Frontal cortex (tissue), 4 donors: ENCODE measurements around the gene PSMA5. TPM values are rescaled to one million over a fixed set of nuclear protein-coding genes. Genes with fewer than 3 reads are reported as not detected.

Source experiments
- DNase-seq, 2 donors: peaks; one replicate each; pipeline ENCODE4 v3.0.0; 2012; ENCODE audit warnings: low spot score in 2 of 2
- FAIRE-seq: peaks from 2 replicates; lab custom pipeline; 2012; peaks lifted over from hg19 to GRCh38; lab: Jason Lieb, UNC
- total RNA-seq: library from RNA; depleted of rRNA; stranded (reverse); fragments of >200 nt; gene quantifications from one replicate; pipeline ENCODE4 v1.2.3, GENCODE V29; 2014
- donor health status: control.
- donor health status: control.
- donor health status: control.

Gene PSMA5
- total RNA-seq, 1 donor from 2014 or later = 35.1 TPM

DNA sequence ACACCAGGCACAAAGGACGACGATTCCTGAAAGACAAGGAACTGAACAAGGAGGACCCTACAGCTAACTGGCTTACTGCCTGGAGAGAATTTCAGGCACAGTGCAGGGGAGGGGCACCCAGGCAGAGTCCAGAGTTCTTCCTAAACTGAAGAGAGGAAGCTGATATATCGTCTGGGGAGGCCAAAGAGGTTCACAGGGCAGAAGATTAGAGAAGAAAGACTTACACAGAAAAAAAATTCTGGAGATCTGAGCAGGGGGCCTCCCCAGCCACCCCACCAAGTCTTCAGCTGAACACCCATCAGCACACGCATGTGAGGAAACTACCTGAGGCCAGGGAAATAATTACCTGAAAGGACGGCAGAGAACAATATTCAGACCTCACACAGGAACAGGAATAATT is 53.1 kb downstream of the PSMA5 start:
- FAIRE-seq (no peak), DNase-seq (no peak)

DNA sequence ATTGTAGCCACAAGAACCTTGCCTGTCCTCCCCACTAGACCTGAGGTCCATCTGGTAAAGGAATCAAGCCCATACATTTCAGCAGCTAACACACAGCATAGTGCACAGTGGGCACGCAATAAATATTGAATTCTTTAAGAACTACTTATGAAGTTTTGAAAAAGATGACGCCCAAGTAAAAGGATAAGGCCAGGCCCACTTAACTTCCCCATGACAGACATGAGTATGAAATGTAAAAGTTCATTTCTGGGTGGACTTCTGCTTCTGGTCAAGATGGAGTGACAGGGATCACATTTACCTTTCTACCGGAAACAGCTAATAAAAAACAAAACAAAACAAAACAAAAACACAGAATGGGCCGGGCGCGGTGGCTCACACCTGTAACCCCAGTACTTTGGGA is 54.0 kb downstream of the PSMA5 start:
- no peak for DNase-seq
- FAIRE-seq = no peak

DNA sequence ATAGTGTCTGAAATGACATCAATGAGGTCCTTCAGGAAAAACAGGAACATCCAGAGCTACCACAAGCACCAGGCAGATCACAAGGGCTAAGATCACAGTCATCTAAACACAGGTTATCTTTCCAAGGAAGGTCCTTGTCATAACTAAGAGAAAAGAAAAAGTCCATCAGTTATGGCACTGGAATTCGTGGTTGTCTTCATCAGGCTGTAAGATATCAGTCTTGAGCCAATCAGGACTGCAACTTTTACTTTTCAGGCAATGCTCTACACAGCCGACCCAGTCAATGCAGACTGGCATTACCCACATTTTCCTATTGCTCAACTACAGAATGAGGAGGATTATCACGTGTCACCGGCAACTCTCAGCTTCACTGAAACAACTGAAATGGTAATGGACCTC is 54.9 kb downstream of the PSMA5 start:
- peak in 1 of 2 donors; percentile 44 for DNase-seq
- FAIRE-seq = no peak

DNA sequence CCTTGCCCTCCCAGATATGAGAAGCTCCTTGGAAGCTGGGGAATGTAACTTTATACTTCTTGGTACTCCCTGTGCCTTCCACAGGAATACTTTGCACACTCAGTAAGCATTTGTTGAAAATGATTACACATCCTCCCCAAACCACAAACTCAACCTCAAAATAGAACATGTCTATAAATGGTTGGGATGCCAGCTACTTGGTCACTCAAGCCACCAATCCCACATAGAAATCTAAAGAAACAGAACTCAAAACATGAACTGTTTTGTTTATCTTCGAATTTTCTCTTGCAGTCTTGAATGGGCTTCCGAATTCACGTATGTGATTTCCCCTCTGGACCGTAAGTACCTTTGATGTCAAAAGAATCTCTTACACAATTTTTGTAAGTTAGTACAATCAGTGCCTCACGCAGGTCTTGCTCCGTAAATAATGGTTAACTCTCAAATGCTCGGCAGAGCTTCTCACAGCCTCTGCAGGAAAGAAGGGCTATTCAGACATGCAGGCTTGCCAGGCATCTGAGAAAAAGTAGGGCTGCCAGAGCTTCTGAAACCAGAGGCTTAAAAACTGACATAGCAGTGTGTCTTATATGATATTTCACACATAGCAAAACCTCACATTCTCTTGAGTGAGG is 55.4 kb downstream of the PSMA5 start:
- no peak for FAIRE-seq
- peak in 1 of 2 donors; percentile 32 for DNase-seq

DNA sequence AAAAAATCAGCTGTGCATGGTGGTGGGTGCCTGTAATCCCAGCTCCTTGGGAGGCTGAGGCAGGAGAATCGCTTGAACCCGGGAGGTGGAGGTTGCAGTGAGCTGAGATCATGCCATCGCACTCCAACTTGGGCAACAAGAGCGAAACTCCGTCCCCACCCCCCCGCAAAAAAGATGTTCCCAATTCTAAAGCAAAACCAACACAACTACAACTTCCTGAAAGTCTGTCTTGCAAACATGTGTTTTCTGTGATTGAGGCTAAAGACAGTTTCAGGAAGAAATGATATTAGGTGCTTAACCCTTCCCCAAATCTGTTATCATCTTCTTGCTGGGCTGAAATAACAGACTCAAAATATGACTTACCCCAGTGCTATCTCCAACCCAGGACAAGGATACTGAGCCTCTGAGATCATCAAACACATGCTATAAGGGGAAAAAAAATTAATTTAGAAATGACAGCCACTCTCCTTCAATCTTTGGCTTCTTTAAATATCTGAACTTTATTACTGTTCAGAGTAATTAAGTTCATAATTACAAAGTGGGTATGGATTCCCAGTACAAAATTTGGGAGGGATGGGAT is 57.0 kb downstream of the PSMA5 start:
- FAIRE-seq (no peak), DNase-seq (no peak)

DNA sequence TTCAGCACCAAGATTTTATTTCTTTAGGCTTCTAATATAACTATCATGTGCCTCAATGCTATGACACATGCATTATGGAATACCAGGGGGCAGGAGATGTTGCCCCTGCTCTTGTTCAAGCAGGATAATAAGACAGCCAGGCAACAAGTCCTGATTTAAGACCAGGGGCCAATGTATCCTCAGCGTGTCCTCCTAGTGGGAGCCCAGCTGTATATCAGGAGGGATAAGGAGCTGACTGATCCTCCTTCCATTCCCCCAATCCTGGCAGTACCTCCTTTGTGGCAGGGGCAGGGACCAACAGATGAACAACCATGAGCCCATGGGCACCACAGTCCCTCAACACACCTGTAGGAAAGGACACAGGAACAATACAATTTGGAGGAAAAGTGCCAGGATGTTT is 57.8 kb downstream of the PSMA5 start:
- no peak for FAIRE-seq
- DNase-seq = no peak

DNA sequence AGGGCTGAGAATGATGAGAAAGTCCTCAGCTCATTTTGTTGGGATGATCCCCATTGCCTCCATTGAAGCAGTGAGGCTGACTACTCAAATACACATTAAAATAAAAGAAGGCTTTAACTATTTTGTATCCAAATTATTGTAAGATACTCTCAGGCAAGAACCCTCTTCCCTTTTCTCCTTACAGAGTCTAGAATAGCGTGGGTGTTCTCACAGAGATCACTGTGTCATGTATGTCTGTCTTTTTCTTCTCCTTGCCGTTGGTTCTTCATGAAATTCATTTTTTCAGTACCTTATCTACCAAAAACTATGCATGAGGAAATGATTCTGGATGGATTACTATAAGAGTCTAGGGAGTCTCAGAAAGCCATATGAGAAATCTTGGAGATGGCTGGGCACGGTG is 58.6 kb downstream of the PSMA5 start:
- FAIRE-seq = no peak

DNA sequence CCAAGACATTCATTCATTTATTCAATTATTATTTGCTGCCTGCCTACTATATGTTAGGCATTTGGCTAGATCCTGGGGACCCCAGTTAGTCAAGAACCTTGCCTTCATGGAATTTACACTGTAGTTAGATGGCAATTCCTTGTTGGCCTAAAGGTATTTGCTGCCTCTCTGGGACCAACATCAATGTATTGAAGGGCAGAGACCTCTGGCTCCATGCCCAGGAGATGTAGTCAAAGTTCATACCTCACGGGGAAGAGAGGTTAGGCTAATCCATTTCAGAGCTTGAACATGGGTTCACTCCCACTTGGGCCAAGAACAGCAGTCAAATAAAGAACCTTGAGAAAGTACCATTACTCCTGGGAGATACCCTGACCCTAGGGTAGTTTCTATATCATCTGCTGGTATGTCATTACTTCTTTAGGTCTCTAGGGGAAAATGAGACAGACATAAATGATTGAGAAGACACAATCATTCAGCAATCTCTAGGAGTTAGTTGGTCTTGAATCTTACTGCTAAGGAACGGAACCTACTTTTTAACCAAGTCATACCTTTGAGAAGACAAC is 60.5 kb downstream of the PSMA5 start:
- no peak for FAIRE-seq
- no peak for DNase-seq

More for the DNA sequence above, 58.6 kb downstream of the PSMA5 start:
- no peak for DNase-seq

DNA sequence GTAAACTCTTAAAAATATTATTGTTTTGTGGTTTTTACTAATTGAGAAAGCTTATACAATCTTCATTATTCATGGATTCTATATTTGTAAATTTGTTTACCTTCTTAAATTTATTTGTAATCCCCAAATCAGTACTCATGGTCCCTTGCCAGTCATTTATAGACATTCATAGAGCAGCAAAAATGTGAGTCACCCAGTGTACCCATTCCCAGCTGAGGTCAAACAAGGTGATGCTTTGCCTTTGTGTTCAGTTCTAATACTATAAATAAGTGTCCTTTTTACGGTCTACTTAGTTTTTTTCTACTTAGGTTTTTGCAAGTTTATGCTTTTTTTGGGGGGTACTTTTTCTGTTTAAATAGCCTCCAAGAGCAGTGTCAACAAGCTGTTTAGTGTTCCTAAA is 64.6 kb downstream of the PSMA5 start:
- no peak for FAIRE-seq
- no peak for DNase-seq

DNA sequence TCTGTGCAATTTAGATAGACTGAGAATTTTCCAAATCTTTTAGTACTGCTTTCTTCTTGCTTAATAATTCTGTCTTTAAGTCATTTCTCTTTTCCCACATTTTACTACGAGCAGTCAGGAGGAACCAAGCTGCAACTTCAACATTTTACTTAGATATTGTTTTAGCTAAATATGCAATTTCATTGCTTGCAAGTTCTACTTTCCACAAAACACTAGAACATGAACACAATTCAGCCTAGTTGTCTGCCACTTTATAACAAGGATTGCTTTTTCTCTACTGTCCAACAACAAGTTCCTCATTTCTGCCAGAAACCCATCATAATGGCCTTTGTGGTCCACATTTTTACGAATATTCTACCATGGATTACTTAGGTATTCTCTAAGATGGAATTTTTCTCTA is 65.2 kb downstream of the PSMA5 start:
- DNase-seq (no peak), FAIRE-seq (no peak)

DNA sequence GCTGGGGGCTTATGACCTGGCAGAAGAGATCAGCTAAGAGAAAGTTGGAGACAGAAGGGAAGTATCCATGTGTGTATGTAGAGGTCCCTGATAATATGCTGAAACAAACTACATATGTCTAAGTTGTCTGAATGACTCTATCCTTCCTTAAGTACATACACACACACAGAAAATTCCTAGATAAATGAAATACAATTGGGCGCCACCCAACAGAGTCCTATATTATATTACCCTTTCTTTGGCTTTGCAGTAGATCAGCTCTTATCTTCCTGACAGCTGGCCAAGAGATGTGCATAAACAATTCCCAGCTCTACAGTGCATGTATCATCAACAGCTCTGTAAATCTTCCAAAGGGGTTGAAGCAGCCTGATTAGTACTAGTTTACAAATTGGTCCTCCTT is 68.6 kb downstream of the PSMA5 start:
- no peak for DNase-seq
- no peak for FAIRE-seq

DNA sequence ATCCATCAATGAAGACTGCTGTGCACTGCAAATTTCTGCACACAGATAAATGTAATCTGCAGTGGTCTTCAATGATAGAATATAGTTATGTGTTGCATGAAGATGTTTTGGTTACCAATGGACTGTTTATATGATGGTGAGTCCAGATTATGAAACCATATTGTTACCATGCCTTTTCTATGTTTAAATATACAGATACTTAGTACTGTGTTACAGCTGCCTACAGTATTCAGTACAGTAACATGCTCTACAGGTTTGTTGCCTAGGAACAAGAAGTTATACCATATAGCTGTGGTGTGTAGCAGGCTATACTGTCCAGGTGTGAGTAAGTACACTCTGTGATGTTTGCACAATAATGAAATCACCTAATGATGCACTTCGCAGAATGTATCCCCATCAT is 69.3 kb downstream of the PSMA5 start:
- FAIRE-seq = no peak
- DNase-seq = no peak

DNA sequence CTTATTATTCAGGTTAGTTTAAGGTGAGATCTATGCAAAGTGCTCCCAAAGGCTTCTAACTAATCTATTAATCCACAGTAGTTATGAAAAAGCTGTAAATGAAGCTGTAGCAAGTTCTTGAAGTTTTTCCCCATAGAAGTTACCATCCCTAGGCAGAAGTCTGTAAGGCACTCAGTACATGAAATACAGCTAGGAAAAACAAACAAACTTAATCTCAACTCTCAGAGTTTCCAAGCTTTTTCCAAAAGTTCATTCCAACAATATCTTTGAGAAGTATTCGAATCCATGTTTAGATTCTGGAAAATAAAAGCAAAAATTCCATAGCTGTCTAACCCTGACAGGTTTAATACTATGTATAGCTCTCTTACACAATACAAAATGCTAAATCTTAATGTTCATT is 69.7 kb downstream of the PSMA5 start:
- DNase-seq (no peak), FAIRE-seq (no peak)

DNA sequence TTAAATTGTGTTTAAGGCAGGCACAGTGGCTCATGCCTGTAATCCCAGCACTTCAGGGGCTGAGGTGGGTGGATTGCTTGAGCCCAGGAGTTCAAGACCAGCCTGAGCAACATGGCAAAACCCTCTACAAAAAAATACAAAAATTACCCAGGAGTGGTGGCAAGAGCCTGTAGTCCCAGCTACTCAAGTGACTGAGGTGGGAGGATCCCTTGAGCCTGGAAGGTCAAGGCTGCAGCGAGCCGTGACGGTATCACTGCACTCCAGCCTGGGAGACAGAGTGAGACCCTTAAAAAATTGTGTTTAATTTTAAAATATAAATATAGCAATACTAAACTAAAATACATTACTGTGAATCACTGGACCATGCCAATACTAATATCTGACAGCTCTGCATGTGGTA is 71.3 kb downstream of the PSMA5 start:
- FAIRE-seq = no peak
- no peak for DNase-seq

DNA sequence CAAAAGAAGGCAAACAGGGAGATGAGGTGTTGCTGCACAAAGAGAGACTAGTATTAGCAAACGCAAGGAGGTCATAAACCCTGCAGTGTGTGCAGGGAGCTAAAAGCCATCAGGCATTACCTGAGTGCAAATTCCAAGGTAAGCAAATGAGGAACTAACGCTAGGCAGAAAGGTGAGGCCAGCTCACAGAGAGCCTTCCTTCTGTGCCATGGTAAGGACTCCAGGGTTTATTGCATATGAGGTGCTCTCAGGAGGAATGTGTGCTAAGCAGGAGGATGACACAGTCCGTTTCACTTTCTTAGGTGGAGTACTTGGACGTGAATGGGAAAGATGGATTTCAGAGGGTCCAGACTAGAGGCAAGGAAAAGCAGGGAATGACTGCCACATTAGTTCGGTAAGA is 74.8 kb downstream of the PSMA5 start:
- FAIRE-seq (no peak), DNase-seq (no peak)

DNA sequence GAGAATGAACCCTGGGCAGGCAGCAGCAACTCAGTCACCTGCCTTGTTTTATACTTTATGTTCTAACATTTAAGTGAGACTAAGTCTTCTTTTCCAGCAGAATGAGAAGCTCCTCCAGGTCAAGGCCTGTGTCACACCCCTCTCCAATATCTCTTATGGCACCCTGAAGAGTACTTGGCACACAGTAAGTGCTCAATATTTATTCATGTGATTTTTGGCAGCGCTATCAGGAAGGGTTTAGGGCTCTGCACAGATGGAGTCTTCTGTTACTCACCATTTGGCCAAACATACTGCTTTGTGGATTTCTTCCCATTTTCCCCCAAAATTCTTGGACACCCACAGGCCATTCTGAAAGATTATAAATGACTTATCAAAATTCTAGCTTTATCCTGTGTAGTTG is 75.6 kb downstream of the PSMA5 start:
- FAIRE-seq (no peak), DNase-seq (no peak)

DNA sequence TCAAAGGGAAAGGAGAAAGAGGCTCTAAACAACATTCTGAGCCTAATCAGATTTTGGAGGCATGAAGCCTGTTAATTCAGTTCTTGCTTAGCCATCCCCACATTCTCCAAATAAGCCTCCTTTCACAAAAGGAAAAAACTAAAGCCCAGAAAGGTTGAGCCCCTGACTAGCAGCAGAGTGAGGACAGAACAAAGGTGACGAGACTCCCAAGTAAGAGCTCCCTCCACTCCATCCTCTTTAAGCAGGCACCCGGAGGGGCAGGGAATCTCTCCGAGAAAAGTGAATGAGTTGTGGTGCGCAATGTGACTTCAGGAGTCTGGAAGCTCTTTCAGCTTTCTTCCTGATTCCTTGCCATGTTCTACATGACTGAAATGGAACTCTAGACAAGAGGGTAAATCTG is 76.1 kb downstream of the PSMA5 start:
- FAIRE-seq (no peak), DNase-seq (no peak)

Other genes starting within 250 kb of the PSMA5 start
- 162 TPM for gene SARS1, start 212.5 kb downstream of the PSMA5 start, total RNA-seq
- gene CELSR2, start 176.9 kb downstream of the PSMA5 start, total RNA-seq = 27.3 TPM
- 7.7 TPM for gene PSRC1, start 143.3 kb downstream of the PSMA5 start, total RNA-seq
- not detected for gene MYBPHL, start 119.4 kb downstream of the PSMA5 start, total RNA-seq
- 42.8 TPM for gene SORT1, start 28.5 kb downstream of the PSMA5 start, total RNA-seq
- gene SYPL2, start 40.1 kb upstream of the PSMA5 start, total RNA-seq = not detected
- 4.9 TPM for gene ATXN7L2, start 57.5 kb upstream of the PSMA5 start, total RNA-seq
- 4.9 TPM for gene CYB561D1, start 67.6 kb upstream of the PSMA5 start, total RNA-seq
- gene AMIGO1, start 83.3 kb upstream of the PSMA5 start, total RNA-seq = 8.2 TPM
- gene GPR61, start 113.4 kb upstream of the PSMA5 start, total RNA-seq = 4.9 TPM
- 16.3 TPM for gene GNAI3, start 122.2 kb upstream of the PSMA5 start, total RNA-seq
- gene GNAT2, start 193.2 kb upstream of the PSMA5 start, total RNA-seq = not detected
- gene AMPD2, start 193.4 kb upstream of the PSMA5 start, total RNA-seq = 51.0 TPM
- 3.7 TPM for gene GSTM4, start 229.7 kb upstream of the PSMA5 start, total RNA-seq
- gene GSTM2, start 241.6 kb upstream of the PSMA5 start, total RNA-seq = 18.8 TPM